ENCODE results near the gene SDF2L1.
"Not testable (repeated sequence)": the region's sequence is repeated elsewhere in the genome, so short reads cannot be mapped to it uniquely, and the experiment has no call there.

The SDF2L1 gene, protein sequence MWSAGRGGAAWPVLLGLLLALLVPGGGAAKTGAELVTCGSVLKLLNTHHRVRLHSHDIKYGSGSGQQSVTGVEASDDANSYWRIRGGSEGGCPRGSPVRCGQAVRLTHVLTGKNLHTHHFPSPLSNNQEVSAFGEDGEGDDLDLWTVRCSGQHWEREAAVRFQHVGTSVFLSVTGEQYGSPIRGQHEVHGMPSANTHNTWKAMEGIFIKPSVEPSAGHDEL

DNA sequence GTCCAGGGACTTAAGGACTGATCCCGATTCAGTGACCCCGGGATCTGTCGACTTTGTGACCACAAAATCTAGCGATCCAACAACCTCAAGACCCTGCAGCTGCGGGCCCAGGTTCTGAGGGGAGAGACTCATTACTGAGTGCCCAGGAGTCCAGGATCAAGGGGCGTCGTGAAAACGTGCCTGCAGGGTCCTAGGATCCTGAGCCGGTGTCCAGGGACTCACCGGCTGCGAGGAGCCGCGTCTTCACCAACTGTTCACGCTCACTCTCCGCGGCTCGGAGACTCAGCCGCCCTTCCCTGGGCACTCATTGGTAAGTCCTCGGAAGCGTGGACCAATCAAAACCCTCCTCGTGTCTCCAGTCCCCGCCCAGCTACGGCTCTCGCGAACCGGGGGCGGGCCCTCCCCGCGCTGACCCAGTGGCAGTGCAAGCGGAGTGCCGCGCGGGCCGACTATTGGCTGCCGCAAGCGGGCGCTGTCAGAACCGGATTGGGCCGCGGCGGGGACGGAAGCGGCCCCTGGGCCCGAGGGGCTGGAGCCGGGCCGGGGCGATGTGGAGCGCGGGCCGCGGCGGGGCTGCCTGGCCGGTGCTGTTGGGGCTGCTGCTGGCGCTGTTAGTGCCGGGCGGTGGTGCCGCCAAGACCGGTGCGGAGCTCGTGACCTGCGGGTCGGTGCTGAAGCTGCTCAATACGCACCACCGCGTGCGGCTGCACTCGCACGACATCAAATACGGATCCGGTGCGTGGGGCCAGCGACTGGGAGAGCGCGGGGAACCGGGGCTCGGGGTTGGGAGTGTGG is at the start of gene SDF2L1:
Gene SDF2L1 (plus strand): TSS at position 514 of the 795 bp plus-strand sequence. CDS start 35 bp downstream, at position 549.
- peak; percentile 97 to 98 for DNase-seq

DNA sequence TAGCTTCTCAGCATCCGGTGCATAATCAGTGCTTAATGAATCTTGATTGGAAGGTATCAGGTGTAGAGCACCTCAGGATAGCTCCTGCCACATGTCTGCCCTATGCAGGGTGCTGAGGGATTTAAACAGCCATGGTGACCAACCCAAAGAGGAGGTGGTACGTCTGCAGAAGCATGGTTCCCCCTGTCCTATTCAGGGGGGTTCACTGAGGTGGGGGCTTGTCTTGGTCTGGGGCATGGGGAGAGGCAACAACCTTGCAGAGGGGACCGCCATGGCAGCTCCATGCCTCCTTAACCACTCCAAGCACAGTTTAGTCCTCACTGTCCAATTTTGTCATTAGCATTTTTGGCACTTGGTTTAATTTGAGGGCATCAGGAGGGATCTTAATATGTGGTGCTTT is 49.7 kb upstream of the SDF2L1 start:
- no peak for DNase-seq

DNA sequence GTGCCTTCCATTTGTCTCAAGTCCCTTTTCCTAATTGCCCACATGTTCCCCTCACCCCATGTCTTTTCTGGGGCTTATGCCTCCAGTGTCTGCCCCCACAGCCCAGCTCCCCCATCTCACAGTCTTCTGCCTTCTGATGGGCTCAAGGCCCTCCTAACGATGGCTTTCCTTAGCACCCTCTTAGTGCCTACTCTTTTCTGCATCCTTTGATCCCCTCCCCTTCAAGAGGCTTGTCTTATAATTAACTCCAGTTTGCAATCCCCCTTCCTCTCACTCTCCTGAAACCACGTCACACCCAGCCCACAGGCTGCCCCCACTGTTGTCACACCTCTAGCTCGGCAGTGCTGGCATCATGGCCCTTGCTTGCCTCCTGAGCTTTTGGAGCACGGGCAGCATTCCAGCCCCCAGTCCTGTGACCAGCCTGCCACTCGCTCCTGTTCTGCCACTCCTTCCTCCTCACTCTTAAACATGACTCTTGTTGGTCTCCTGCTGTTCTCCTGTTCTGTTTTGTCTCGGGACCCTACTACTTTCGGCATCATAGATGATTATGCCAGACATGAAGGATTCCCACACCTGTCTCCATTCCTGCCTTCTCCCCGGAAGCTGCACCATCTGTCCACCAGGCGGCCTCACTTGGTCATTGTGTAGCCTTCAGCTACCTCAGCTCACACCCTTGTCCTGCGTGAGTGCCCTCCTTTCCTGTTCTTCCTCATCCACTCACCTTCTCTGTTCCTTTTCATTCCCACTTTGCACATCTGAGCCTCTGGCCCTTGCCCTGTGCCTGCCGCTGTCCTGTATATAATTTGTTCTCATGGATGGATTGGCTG is 48.5 kb upstream of the SDF2L1 start:
- DNase-seq, result no peak

DNA sequence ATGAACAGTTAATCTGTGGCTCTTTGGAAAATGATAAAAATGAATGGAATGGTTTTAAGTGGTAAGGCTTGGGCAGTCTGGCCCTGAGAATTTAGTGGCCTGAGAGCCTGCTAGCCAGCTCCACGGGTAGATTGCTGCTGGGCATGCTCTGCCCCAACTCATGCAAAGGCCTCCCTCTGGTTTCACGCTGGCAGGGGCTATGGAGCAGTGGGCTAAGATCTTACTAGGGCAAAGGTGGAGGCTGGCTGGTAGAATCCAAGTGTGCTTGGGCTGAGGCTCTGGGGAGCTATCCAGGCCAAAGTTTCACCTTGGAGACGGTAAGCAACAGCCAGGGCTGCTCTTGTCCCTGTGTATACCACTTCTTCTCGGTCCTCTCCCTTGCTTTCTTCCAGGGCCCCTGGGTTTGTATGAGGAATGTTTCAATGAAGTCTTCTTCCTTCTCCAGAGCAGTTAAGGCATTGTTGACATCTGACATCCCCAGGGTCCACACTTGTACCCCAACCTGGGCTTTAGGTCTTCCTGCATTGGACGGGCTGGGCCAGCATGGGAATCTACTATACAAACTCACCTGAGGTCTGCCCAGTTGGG is 47.1 kb upstream of the SDF2L1 start:
- no peak for DNase-seq

DNA sequence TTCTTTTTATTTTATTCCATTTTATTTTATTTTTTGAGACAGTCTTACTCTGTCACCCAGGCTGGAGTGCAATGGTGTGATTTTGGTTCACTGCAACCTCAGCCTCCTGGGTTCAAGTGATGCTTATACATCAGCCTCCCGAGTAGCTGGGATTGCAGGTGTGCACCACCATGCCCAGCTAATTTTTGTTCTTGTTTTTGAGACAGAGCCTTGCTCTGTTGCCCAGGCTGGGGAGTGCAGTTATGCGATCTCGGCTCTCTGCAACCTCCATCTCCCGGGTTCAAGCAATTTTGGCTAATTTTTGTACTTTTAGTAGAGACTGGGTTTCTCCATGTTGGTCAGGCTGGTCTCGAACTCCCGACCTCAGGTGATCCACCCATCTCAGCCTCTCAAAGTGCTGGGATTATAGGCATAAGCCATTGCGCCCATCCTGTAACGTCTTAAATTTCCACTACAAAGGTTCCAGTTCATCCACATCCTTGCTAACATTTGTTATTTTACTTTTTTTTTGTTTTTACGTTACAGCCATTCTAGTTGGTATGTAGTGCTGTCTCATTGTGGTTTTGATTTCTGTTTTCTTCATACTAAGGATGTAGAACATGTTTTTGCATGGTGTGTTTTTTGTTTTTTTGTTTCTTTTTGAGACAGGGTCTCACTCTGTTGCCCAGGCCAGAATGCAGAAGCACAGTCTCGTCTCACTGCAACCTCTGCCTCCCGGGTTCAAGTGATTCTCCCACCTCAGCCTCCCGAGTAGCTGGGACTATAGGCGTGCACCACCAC is 45.6 kb upstream of the SDF2L1 start:
- DNase-seq, result not testable (repeated sequence)

DNA sequence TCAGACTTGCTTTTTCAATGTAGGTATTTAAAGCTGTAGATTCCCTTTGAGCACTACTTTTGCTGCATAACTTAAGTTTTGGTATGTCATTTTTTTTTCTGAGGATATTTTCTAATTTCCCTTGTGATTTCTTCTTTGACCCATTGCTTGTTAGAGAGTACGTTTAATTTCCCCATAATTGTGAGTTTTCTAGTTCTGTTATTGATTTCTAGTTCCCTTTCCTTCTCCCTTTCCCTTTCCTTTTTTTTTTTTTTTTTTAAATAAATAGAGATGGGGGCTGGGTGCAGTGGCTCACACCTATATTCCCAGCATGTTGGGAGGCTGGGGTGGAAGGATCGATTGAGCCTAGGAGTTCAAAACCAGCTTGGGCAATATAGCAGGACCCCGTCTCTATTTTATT is 43.8 kb upstream of the SDF2L1 start:
- no peak for DNase-seq

DNA sequence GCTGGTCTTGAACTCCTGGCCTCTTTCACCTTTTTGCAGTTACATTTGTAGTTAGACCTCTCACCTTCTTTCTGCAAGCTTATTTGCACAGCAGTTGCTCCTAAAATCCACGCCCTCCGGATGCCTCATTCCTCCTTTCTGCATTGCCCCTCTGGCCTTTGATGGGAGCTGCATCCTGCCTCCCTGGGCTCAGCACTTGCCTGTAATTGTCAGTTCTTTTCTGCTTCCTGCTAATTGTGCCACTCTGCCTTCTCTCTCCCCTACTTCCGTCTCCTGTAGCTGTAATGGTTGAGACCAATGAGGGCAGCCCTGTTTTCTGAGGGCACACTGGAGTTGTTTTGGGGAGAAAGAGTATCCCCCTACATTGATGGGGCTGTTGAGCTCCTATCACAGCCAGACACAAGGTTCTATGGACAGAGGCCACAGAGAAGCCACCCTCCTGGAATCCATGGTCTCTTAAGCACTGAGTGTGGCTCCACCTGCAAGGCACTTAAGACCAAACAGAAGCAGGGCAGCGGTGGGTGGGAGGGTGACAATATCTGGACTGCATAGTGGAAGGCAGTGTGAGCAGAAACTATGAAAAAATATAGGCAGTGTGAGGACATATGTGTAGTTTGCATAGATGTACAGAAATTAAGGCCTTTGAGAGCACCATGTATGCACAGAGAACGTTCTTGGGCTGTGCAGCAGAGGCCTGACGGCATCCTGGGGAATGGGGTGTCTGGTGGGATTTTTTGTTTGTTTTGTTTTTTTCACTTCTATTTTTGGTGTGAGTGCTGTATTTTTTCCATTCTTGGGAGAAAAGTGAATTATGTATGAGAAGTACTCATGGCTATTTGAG is 42.8 kb upstream of the SDF2L1 start:
- DNase-seq, result no peak

DNA sequence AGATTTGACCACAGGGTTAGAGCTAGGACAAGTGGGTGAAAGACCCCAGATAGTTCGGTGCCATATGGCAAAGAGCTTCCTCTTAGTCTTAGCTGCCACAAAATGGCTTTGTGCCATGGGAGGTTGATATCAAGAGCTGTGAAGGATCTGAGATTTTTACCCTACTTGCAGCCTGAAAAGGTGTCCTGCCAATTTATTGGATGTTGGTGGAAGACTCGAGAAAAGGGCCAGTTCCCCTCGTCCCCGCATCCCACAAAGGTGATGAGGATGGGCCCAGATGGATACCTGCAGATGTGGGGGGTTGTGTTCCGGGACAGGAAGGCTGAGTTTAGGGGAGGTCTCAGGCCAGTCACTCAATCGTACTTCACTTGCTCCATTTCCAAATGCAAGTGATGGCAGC is 39.5 kb upstream of the SDF2L1 start:
- DNase-seq, result no peak

DNA sequence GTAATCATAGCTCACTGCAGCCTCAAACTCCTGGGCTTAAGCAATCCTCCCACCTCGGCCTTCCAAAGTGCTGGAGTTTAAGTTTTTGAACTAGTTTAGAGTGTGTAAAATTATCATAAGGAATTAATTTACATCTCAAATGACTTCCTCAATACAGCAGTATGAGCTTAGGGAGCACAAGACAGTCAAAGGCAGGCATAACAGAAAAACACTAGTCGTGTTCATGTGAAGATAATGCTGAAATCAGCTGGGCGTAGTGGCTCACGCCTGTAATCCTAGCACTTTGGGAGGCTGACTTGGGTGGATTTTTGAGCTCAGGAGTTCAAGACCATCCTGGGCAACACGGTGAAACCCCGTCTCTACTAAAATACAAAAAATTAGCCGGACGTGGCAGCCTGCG is 38.1 kb upstream of the SDF2L1 start:
- DNase-seq, result no peak

DNA sequence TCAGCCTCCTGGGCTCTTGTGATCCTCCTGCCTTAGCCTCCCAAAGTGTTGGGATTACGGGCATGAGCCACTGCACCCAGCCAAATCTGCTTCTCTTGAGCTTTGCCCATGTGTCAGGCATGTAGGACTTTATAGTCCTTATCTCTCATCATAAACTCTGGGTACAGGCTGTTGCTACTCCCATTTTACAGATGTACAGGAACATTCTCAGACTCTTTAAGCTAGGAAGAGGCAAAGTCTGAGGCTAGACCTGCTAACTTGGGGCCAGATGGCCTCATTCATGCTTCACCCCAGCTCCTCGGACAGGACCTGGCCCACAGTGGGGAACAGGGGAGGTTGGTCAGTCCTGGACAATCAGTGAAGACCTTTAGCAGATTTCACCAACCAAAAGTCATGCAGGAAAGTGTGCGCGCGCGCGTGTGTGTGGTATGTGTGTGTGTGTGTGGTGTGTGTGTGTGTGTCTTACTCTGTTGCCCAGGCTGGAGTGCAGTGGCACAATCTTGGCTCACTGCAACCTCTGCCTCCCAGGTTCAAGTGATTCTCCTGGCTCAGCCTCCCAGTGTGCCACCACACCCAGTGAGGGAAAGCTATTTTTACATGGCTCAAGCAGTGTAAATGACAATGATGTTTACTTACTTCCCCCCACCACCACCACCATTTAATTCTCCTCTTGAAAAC is 36.1 kb upstream of the SDF2L1 start:
- no peak for DNase-seq

DNA sequence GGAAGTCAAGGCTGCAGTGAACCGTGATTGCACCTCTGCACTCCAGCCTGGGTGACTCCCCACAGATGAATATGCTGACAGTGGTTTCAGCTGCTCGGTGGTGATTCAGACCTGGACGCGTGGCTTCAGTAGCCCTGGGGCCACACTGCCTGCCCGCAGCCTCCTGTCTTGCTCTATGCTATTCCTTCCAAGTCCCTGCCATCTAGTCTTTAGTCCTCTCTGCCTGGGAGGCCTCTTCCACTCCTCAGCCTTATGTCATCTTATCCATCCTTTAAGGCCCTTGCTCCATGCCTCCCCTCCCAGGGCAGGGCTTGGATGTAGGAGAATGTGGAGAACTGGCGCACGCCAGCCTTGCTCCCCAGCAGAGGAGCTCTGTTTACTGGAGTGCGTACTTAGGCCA is 35.3 kb upstream of the SDF2L1 start:
- DNase-seq, result no peak

DNA sequence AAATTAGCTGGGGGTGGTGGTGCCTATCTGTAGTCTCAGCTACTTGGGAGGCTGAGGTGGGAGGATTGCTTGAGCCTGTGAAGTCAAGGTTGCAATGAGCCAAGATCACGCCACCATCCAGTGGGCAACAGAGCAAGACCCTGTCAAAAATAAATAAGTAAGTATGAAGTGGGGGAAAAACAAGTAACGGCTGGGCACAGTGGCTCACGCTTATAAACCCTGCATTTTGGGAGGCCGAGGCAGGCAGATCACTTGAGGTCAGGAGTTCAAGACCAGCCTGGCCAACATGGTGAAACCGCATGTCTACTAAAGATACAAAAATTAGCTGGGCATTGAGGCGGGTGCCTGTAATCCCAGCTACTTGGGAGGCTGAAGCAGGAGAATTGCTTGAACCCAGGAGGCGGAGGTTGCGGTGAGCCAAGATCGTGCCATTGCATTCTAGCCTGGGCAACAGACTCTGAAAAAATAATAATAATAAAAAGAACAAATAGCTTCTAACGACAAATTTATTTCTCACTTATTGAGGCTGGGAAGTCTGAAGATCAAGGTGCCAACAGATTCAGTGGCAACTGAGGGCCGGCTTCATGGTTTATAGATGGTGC is 32.4 kb upstream of the SDF2L1 start:
- not testable (repeated sequence) for DNase-seq

DNA sequence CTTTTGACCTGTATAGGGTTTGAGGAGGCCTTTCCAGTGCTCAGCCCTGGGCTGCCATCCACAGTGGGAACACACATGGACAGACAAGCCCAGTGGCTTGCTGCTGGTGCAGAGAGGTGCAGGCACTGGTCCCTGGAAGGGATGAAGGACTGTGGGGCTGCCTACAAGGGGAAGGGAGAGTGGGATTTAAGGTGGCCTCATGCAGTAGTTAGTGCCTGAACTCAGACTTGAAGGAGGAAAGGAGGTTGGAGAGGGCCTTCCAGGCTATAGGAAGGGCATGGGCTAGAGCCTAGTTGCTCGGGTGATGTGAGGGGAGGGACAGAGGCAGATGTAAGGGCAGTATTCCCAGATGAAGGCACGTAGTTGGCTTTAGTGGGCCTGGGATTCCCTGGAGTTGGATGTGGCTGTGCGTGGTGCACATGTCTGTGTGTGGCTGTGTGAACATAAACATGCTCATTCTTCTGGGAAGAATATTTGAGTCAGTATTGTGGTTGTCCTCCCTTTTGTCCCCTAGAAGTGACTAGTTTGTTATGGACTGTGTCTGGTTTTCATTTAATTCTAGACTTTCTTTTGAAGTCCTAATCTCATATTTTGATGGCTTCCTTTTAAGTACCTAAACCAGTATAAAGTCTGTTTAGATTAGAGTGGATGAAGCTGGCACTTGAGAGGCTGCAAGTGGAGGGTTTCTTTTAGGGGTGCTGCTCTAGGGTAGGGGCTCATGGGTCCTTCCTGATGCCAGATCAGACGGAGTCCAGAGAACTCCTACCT is 30.7 kb upstream of the SDF2L1 start:
- DNase-seq, result no peak

DNA sequence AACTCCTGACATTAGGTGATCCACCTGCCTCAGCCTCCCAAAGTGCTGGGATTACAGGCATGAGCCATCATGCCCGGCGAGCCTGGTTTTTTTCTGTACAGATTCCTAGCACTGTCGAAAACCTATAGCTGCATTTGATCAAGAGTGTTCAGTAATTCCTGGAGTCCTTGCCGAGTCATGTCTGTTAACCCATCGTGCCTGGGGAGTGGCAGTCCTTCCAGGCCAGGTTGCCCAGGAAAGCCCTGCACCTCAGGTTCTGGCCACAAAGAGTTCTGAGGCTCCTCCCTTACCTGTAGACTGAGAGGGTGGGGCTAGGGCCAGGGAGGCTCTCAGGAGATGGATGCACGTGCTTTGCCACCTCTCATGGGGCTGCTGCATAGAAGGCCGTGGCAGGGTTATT is 29.2 kb upstream of the SDF2L1 start:
- no peak for DNase-seq

DNA sequence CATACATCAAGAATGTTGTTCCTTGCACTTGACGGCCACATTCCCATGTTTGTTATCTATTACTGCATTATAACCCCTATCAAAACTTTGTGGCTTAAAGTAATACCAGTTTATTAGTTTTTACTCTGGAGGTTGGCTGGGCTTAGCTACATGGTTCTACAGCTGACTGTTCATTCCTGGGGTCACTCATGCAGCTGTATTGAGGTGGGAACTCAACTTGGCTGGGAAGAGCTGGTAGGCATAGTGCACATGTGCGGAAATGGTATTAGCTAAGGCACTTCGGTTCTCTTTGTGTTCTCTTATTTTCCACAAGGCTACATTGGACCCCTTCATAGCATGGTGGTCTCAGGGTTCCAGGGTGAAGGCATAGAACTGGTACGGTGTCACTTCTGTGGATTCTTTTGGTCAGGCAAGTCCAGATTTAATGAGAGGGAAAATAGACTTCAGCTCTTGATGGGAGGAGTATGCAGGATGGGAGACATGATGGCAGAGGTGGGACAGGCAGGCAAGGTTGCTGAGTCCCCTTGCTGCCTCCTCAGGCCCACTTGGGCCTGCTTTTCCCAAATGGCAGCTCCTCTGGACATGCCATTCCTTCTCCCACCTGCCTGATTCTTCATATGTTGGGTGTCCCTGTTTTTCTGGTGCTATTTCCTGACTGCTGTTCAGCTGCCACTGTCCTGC is 28.4 kb upstream of the SDF2L1 start:
- no peak for DNase-seq

DNA sequence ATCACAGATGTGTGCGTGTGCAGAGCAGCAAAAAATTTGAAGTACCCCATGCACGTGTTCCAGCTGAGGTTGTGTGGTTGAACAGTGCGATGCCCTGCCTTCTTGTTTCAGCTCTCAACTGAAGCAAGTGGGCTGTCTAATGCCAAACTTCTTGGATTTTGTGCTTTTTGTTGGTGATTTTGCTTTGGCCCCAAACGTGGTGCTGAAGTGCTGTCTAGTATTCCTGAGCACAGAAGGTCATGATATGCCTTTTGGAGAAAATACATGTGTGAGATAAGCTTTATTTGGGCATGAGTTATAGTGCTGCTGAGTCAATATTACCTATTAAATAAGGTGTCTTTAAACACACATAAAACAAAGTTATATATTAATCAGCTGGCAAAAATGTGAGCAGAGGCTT is 26.4 kb upstream of the SDF2L1 start:
- DNase-seq, result no peak

DNA sequence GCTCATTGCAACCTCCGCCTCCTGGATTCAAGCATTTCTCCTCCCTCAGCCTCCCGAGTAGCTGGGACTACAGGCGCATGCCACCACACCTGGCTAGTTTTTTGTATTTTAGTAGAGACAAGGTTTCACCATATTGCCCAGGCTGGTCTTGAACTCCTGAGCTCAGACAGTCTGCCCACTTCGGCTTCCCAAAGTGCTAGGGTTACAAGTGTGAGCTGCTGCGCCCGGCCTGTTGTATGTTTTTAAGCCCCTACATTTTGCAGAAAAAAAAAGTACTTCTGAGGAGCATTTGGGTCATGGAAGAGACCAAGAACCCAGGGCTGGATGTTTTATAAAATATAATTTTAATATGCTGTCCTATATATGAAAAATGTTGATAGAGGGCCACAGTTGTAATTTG is 24.8 kb upstream of the SDF2L1 start:
- not testable (repeated sequence) for DNase-seq

DNA sequence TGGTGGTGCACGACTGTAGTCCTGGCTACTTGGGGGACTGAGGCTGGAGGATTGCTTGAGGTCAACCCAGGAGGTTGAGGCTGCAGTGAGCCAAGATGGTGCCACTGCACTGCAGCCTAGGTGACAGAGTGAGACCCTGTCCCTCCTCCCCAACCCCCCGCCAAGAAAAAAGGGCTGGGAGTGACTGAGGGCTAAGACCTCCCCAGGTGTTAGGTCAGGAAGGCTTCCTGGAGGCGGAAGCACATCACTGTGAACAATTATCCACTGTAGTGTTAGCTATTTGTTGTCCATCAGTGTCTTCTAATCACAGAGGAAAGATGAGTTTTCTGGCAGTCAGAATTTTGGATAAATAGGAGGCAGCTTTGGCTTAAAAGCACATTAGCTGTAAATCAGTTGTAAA is 21.1 kb upstream of the SDF2L1 start:
- no peak for DNase-seq

Data from activated CD4-positive, alpha-beta T cell treated with anti-CD3 and anti-CD28 coated beads for 4 hours (primary cell).